KBM-7 (cell line): ENCODE data around the gene KLF7.

Experiments used
- DNase-seq: peaks from one replicate; pipeline ENCODE4 v3.0.0-alpha.2; 2015
- in situ Hi-C: fragments of 300-500 bp; cut with MboI; formaldehyde crosslinking; loops from 2 replicates; pipeline ENCODE4 v1.14.3; 2020; ENCODE audit warnings: low sequenced_read_pairs, low pct_unique_long_range_greater_than_20kb, mixed read lengths

The KLF7 gene

GRCh38 chr2:207153266-207153975 lies 12.3 kb downstream of the KLF7 start:
- DNase-seq = no peak
- in situ Hi-C loops = no loop called here

- DNase-seq = no peak
- in situ Hi-C loops = no loop called here
Observed at GRCh38 chr2:207151048-207151447, 14.7 kb downstream of the KLF7 start.

- in situ Hi-C loops = no loop called here
- peak; percentile 38 for DNase-seq
Observed at GRCh38 chr2:207150284-207150683, 15.5 kb downstream of the KLF7 start.

DNA sequence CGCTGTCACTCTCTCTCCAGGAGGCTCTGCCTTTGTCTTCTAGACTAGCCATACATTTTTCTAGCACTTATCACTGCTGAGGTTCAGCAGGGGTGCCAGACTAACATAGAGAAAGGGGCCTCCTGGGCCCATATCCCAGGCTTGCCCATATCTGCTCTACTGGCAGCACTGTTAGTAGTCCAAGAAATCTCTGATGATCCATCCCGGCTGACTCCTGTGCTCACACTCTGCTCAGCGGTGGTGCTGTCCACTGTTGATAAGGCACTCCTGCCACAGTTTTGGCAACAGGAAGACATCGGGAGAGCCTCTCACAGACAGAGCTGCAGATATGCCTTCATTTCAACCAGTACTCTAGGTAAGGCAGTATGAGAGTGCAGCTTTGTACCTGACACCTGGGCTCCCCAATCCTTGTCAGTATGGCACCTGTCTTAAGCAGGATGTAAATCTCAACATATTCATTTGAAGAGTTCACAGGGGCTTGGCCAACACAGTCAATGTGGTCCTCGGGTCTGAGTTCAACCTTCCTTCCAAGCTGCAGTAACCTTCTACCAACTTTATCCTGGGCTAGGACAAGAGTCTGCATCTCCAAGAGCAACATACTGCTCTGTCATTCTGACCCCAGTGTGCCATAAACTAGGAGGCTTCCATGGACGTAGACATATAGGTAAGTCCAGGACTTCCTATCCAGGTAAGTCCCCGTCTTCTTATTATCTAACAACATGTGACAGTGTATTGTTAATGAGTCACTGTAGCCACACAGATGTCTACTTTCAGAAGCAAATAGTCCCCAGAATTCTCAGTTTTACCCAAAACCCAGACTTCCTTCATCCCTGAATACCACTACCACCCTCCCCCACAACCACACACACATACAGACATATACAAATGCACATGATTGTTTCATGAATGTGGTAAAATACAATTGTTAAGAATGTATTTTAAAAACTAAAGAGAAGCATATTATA lies 16.2 kb downstream of the KLF7 start:
- peak; percentile 29 for DNase-seq
- in situ Hi-C loops = no loop called here

DNA sequence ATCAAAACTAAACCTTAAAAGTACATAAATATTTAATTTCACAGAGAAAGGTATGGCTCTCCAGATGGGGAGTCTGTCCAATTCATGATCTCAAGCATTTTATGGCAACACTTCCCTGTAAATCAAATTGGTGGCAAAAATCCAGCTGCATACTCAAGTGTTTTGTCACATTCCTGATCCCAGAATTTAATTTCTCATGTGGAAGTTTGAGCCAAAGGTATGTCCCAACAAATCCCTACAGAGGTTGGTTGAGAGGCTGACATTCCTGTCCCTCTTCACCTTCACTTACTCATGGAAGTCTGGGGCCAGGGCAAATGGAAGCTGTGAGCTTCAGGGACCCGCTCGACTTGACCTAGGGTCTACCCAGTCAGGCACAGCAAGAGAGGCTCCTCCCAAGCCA lies 17.7 kb downstream of the KLF7 start:
- in situ Hi-C loops = no loop called here
- no peak for DNase-seq

GRCh38 chr2:207144173-207144785 lies 21.5 kb downstream of the KLF7 start:
- peak; percentile 56 for DNase-seq
- in situ Hi-C loops = no loop called here

- in situ Hi-C loops = no loop called here
- DNase-seq = peak; percentile 96
Observed at GRCh38 chr2:207143215-207144172, 22.3 kb downstream of the KLF7 start.

- in situ Hi-C loops = no loop called here
- DNase-seq = peak; percentile 67
Observed at GRCh38 chr2:207142461-207142860, 23.3 kb downstream of the KLF7 start.

DNA sequence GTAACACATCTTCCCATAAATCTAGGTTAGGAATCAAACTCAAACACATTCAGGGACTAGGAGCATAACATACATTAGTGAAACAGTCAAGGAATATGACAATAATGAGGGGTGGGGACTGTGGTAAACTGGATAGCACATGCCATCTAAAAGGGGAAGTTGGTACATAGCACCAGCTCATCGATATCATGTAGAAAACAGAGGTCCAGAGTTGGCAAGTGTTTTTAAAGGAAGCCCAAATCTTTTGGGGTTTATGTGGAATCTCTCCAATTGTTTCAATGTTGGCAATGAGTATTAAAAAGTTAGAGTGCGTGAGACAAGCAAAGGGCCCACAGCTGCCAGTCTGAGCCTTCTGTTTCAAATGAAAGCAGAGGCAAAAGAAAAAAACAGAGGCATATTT lies 24.4 kb downstream of the KLF7 start:
- in situ Hi-C loops = no loop called here
- DNase-seq = peak; percentile 66

GRCh38 chr2:207140265-207140664 lies 25.5 kb downstream of the KLF7 start:
- no peak for DNase-seq
- in situ Hi-C loops = no loop called here

GRCh38 chr2:207139552-207139951 lies 26.2 kb downstream of the KLF7 start:
- no peak for DNase-seq
- in situ Hi-C loops = no loop called here

- no peak for DNase-seq
- in situ Hi-C loops = no loop called here
Observed at GRCh38 chr2:207138627-207139297, 27.0 kb downstream of the KLF7 start.

DNA sequence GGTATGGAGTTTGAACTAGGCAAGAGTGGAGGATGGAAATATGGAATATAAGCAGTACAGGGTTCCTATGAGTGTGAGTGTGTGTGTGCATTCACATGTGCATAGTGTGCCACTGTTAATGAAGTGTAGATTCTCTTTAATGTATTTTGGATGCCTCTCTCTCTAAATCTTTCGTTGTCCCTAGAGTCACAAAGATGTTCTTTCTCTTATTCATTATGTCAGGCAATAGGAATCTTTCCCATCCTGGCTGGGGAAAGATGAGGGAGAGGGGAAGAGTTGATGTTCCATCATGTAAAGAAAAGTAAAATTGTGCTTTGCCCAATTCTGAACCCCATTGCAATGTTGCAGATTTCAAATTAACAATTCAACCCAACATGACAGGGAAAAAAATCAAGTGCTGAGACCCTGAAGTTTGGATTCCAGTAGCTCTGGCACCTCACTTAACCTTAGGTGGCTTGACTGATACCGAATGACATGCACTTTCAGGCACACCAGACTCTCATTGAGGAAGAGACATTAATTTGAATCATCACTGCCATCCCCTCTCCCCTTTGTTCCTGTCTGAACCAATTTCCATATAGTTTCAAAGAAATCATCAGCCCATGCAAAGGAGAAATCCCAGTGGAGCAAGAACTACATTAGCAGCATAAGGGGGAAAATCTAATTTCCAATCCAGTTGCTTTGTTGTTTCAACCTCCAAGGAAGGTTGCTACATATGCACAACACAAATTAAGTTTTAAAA lies 28.0 kb downstream of the KLF7 start:
- no peak for DNase-seq
- in situ Hi-C loops = no loop called here

DNA sequence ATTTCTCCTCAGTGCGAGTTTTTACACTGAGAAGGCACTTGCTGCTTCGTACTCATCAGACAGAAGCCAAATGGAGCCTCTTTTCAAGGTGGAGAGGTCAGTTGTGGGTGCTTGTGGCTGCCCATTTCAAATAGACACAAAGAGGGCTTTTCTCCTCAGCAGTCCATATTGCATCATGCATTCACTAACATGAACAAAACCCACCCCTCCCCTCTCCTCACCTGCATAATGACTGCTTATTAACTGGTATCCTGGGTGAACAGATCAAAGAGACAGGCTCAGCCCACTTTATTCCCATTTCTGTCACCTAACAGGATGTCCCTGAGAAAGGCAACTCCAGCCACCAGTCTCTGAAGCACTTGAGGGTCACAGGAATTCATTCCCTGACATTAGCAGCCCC lies 28.9 kb downstream of the KLF7 start:
- in situ Hi-C loops = no loop called here
- no peak for DNase-seq

DNA sequence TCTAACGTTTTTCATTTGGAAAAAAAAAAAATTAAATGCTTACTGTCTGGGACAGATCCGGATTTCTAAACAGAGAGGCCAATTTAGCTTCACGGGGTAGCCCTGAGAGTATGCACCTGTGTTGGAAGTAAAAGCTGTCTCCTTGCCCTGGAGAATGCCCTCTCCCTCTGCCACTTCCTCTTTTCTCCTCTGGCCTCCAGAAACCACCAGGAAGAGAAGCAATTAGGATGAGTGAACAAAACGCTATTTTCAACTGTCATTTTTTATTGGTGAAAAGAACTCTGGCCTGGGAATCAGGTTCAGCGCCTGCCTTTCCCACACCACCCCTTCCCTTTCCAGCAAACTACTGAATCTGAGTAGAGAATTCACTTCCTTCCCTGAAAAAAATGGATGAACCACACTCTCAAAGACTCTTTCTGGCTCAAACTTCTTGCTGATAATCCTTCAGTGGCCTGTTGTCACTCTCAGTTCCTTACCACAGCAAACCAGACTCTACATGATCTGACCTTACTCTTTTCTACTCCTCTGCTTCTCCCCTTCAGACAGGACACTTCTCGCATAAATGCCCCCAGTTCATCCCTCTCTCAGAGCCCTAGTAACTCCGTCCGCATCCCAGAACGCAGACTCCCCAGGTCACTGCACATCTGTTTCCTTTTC lies 29.8 kb downstream of the KLF7 start:
- in situ Hi-C loops = no loop called here
- DNase-seq = peak; percentile 84

- in situ Hi-C loops = no loop called here
- no peak for DNase-seq
Observed at GRCh38 chr2:207135340-207135739, 30.4 kb downstream of the KLF7 start.

GRCh38 chr2:207133820-207134519 lies 31.8 kb downstream of the KLF7 start:
- DNase-seq = no peak

More at GRCh38 chr2:207133820-207134519, 31.8 kb downstream of the KLF7 start:
- in situ Hi-C loops = no loop called here
